ENCODE data around the gene VPREB1. TPM values are rescaled to one million over a fixed set of nuclear protein-coding genes. Genes with fewer than 3 reads are reported as not detected.
"Not testable (repeated sequence)": the region's sequence is repeated elsewhere in the genome, so short reads cannot be mapped to it uniquely, and the experiment has no call there.

VPREB1 gene
- total RNA-seq, 2 donors from 2014 or later: not detected

DNA sequence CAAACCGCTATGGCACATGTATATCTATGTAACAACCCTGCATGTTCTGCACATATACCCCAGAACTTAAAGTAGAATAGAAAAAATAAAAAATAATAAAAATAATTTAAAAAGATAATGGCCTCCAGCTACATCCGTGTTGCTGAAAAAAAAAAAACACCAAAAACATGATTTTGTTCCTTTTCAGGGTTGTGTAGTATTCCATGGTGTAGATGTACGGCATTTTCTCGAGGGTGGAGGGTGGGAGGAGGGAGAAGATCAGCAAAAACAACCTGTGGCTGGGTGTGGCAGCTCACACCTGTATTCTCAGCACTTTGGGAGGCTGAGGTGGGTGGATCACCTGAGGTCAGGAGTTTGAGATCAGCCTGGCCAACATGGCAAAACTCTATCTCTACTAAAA, 16.0 kb downstream of the VPREB1 start:
- H3K36me3 ChIP-seq; H3K4me3 ChIP-seq; H3K9me3 ChIP-seq; H3K4me1 ChIP-seq (replicated peaks); intact Hi-C loops (cut with DNase I); H3K27ac ChIP-seq; DNase-seq (ENCODE audit: low spot score); H3K27me3 ChIP-seq (replicated peaks; ENCODE audit: insufficient read depth): not testable (repeated sequence)
- 81% methylated on average over 4 of the region's 4 CpGs for WGBS

DNA sequence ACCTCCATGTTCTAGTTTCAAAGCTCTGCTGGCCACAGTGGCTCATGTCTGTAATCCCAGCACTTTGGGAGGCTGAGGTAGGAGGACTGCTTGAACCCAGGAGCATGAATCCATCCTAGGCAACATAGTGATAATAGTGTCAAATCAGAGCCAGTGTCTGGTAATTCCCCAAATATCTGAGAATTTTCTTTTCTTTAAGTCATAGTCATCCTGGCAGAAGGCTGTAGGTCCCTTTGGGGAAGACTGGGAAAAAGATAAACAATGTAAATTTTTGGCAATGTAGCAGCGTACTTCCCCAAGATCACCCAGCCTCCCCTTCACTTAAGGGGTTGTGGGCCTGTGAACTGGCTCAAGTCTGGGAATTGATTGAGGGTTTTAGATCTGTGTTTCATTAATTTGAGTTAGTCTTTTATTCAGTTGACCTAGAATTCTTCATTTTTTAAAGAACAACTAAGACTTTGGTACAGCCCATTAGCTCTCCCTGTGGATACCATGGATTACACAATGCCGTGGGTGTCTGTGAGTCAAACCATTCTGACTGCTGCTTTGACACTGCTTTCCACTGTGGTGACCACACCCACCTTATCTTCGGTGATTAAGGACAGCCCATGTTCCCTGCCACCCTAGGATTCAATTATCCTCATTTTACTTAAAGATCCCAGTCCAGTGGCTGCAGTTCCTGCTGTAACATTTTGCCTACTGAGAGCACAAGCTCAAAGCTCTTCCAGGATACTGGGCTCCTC, 17.9 kb downstream of the VPREB1 start:
- not testable (repeated sequence) for DNase-seq (ENCODE audit: low spot score)

DNA sequence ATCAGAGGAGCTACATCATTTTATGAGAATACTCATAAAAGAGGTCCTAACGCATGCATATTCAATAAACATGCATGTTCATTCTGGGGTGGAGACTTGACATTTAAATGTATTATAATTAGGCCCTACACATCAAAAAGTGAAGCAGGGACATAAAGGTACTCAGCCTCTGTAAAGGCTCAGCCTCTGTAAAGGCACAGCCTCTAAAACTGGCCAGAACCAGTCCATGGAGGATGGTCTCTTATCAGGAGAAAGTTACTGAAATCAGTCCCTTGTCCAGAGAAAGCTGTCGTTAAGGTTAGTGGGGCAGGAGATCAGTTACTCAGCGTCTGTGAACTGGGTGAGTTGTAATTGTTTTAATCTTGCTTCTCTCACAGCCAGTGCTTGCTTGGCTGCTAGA, 19.2 kb downstream of the VPREB1 start:
- WGBS: 62% methylated on average over 3 of the region's 3 CpGs
- H3K36me3 ChIP-seq; H3K4me1 ChIP-seq (replicated peaks); H3K9me3 ChIP-seq; H3K4me3 ChIP-seq; H3K27me3 ChIP-seq (replicated peaks; ENCODE audit: insufficient read depth); H3K27ac ChIP-seq; intact Hi-C loops (cut with DNase I); DNase-seq (ENCODE audit: low spot score): not testable (repeated sequence)

More for the DNA sequence above, 17.9 kb downstream of the VPREB1 start:
- intact Hi-C loops (cut with DNase I); H3K36me3 ChIP-seq; H3K4me1 ChIP-seq (replicated peaks); H3K4me3 ChIP-seq; H3K27me3 ChIP-seq (replicated peaks; ENCODE audit: insufficient read depth); H3K9me3 ChIP-seq; H3K27ac ChIP-seq: not testable (repeated sequence)
- 52% methylated on average over 3 of the region's 3 CpGs for WGBS

DNA sequence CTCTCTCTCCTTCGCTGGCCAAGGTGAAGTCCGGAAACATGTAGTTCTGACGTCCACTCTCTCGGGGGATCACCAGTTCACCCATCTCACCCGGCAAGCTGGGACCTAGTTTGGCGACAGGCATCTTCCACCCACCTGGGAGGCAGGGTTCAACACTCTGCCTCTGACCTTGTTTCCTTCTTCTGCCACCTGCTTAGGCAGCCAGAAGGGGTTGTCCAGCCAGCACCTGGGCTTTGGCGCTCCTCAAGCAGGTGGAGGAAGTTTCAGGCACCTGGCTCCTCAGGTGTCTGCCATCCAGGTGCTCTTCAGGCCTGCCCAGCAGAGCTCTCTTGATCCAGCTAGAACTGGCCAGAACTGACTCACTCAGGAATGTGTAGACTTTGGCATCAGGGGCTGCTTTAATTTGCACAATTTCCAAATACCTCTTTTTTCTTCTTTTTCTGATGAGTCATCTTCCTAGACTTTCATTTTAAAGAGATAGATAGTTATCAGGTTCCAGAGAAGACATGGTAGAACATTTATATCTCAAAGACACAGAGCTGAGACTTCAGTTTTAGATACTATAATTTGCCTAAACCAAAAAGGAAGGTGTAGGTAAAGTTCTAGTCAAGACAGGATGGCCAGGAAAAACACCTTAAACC, 25.6 kb downstream of the VPREB1 start:
- DNase-seq (ENCODE audit: low spot score); H3K27ac ChIP-seq; H3K36me3 ChIP-seq; H3K27me3 ChIP-seq (replicated peaks; ENCODE audit: insufficient read depth); H3K4me1 ChIP-seq (replicated peaks); H3K9me3 ChIP-seq; intact Hi-C loops (cut with DNase I); H3K4me3 ChIP-seq: not testable (repeated sequence)
- WGBS: 85% methylated on average over 6 of the region's 7 CpGs

DNA sequence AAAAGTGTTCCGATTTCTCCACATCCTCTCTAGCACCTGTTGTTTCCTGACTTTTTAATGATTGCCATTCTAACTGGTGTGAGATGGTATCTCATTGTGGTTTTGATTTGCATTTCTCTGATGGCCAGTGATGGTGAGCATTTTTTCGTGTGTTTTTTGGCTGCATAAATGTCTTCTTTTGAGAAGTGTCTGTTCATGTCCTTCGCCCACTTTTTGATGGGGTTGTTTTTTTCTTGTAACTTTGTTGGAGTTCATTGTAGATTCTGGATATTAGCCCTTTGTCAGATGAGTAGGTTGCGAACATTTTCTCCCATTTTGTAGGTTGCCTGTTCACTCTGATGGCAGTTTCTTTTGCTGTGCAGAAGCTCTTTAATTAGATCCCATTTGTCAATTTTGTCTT, 32.8 kb downstream of the VPREB1 start:
- H3K36me3 ChIP-seq; H3K4me1 ChIP-seq (replicated peaks); H3K4me3 ChIP-seq; DNase-seq (ENCODE audit: low spot score); H3K9me3 ChIP-seq; H3K27me3 ChIP-seq (replicated peaks; ENCODE audit: insufficient read depth); intact Hi-C loops (cut with DNase I); H3K27ac ChIP-seq: not testable (repeated sequence)
- 91% methylated on average over 4 of the region's 4 CpGs for WGBS

DNA sequence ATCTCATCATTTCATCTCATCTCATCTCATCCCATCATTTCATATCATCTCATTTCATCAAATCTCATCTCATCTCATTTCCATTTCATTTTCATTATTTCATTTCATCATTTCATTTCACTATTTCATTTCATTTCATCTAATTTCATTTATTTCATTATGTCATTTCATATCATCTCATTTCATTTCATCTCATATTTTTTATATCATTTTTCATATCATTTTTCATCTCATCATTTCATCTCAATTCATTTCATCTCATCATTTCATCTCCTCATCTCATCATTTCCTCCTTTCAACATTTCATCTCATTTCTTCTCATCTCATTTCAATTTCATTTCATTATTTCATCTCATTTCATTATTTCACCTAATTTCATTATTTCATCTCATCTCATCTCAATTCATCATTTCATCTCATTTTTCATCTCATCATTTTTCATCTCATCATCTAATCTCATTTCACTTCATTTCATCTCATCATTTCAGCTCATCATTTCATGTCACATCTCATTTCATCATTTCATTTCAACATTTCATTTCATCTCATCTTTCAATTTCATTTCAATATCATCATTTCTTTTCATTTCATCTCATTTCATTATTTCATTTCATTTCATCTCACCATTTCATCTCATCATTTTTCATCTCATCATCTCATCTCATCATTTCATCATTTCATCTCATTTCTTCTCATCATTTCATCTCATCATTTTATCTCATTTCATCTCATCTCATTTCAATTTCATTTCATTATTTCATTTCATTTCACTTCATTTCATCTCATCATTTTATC, 40.6 kb downstream of the VPREB1 start:
- intact Hi-C loops (cut with DNase I): not testable (repeated sequence)

DNA sequence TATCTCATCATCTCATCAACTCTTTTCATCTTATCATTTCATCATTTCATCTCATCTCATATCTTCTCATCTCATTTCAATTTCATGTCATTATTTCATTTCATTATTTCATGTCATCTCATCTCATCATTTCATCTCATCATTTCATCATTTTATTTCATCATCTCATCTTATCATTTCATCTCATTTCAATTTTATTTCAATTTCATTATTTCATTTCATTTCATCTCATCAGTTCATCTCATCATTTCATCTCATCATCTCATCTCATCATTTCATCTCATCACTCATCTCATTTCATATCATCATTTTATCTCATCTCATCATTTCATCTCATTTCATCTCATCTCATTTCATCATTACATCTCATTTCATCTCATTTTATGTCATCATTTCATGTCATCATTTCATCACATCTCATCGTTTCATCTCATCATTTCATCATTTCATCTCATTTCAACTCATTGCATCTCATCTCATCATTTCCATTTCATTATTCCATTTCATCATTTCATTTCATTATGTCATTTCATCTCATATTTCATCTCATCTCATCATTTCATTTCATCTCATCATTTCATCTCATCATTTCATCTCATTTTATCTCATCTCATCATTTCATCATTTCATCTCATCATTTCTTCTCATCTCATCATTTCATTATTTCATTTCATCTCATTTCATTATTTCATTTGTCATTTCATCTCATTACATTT, 42.0 kb downstream of the VPREB1 start:
- H3K9me3 ChIP-seq; H3K27ac ChIP-seq; intact Hi-C loops (cut with DNase I); H3K4me3 ChIP-seq; H3K27me3 ChIP-seq (replicated peaks; ENCODE audit: insufficient read depth); DNase-seq (ENCODE audit: low spot score); H3K4me1 ChIP-seq (replicated peaks); H3K36me3 ChIP-seq: not testable (repeated sequence)
- 93% methylated on average over 1 of the region's 1 CpG for WGBS

More for the DNA sequence above, 40.6 kb downstream of the VPREB1 start:
- not testable (repeated sequence) for H3K4me1 ChIP-seq (replicated peaks); H3K9me3 ChIP-seq; H3K36me3 ChIP-seq; H3K4me3 ChIP-seq; H3K27me3 ChIP-seq (replicated peaks; ENCODE audit: insufficient read depth); DNase-seq (ENCODE audit: low spot score); H3K27ac ChIP-seq

DNA sequence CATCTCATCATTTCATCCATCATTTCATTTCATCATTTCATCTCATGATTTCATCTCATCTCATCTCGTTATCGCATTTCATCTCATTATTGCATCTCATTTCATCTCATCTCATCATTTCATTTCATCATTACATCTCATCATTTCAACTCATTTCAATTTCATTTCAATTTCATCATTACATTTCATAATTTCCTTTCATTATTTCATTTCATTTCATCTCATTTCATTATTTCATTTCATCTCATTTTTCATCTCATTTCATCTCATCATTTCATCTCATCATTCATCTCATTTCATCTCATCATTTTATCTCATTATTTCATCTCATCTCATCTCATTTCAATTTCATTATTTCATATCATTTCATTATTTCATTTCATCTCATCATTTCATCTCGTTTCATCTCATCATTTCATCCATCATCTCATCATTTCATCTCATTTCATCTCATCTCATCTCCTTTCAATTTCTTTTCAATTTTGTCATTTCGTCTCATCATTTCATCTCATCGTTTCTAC, 42.6 kb downstream of the VPREB1 start:
- WGBS: 97% methylated on average over 5 of the region's 5 CpGs
- H3K27ac ChIP-seq; DNase-seq (ENCODE audit: low spot score); H3K9me3 ChIP-seq; H3K36me3 ChIP-seq; H3K27me3 ChIP-seq (replicated peaks; ENCODE audit: insufficient read depth); intact Hi-C loops (cut with DNase I); H3K4me1 ChIP-seq (replicated peaks); H3K4me3 ChIP-seq: not testable (repeated sequence)

DNA sequence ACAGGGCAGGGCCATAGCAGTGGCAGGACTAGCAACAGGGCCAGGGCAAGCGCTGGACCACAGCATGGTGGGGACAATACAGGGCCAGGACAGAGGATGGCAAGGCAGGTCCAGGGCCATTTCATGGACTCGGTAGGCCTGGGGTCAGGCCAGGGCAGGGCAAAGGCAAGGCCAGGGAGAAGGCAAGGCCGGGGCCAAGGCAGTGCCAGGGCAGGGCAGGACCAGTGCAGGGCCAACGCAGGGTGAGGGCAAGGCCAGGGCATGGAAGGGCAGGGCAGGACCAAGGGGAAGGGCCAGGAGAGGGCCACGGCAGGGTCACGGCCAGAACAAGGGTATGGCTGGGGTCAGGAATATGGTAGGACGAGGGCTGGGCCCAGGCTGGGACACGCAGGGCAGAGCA, 45.1 kb downstream of the VPREB1 start:
- H3K36me3 ChIP-seq; H3K27ac ChIP-seq; H3K27me3 ChIP-seq (replicated peaks; ENCODE audit: insufficient read depth); H3K4me3 ChIP-seq; H3K4me1 ChIP-seq (replicated peaks); DNase-seq (ENCODE audit: low spot score); intact Hi-C loops (cut with DNase I); H3K9me3 ChIP-seq: not testable (repeated sequence)
- WGBS: 95% methylated on average over 8 of the region's 8 CpGs

DNA sequence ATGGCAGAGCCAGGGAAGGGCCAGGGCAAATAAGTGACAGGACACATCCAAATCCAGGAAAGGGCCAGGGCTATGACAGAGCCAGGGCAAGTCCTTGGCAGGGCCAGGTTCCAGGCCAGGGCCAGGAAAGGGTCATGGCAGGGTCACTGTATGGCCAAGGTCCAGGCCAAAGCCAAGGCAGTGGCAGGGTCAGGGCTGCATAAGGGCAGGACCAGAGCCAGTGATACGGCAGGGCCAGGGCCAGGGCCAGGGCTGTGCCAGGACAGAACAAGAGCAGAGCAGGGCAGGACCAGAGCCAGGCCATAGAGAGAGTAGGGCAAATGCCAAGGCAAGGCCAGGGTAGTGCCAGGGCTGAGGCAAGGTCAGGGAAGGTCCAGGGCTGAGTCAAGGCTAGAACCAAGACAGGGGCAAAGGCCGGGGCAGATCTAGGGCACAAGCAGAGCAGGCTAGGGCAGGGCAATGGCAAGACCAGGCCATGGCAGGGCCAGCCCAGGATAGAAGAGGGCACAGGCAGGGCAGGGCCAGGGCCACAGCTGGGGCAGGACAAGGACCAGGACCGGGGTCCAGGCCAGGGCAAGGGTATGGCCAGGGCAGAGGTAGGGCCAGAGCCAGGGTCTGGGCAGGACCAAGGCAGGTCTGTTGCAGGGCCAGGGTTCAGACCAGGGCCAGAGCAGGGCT, 46.7 kb downstream of the VPREB1 start:
- H3K4me3 ChIP-seq; H3K9me3 ChIP-seq; H3K36me3 ChIP-seq; H3K27ac ChIP-seq; DNase-seq (ENCODE audit: low spot score); H3K4me1 ChIP-seq (replicated peaks); intact Hi-C loops (cut with DNase I); H3K27me3 ChIP-seq (replicated peaks; ENCODE audit: insufficient read depth): not testable (repeated sequence)
- WGBS: 92% methylated on average over 3 of the region's 3 CpGs

DNA sequence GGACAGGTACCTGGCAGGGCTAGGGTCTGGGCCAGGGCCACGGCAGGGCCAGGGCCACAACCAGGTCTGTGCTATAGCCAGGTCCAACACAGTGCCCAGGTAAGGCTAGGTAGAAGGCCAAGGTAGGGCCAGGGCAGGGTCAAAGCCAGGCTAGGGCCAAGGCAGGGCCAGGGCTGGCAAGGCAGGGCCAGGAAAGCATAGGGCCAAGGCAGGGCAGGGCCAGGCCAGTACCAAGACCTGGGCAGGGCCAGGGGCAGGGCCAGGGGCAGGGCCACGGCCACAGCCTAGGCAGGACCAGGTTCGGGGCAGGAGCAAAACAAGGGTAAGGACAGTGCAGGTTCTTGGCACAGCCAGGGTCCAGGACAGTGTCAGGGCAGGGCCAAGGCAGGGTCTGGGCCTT, 48.1 kb downstream of the VPREB1 start:
- H3K4me3 ChIP-seq; H3K27ac ChIP-seq; intact Hi-C loops (cut with DNase I); H3K27me3 ChIP-seq (replicated peaks; ENCODE audit: insufficient read depth); H3K9me3 ChIP-seq; H3K4me1 ChIP-seq (replicated peaks); H3K36me3 ChIP-seq; DNase-seq (ENCODE audit: low spot score): not testable (repeated sequence)
- 96% methylated on average over 2 of the region's 3 CpGs for WGBS

Data from prostate gland (tissue), 2 donors.